RWPE1 (cell line): ENCODE data around the gene USP50.

Experiments used
- CTCF ChIA-PET: fragments of 350-600 bp; sonication (Branson Sonifier 250); formaldehyde crosslinking; extraction: SDS; loops from one replicate; lab custom pipeline; 2021; lab: Yijun Ruan, JAX
- POLR2A ChIA-PET: fragments of 400-600 bp; formaldehyde crosslinking; extraction: SDS; loops from one replicate; lab custom pipeline; 2020; ENCODE audit warnings: antibody characterized with exemption; ENCODE audit not compliant: low non-redundant PET; lab: Yijun Ruan, JAX
- DNase-seq: peaks from one replicate; pipeline ENCODE4 v3.0.0; 2012; ENCODE audit warnings: low spot score
- H3K27ac ChIP-seq: fragments of 450-650 bp; 2 replicates; pipeline ENCODE4 v1.5.1; 2017
- TF ChIP-seq, protein P1 (sequence below): fragments of 450-650 bp; conservative IDR thresholded peaks from 2 replicates; pipeline ENCODE4 v1.5.1; 2017; ENCODE audit warnings: low read depth, mild to moderate bottlenecking

The USP50 gene

GRCh38 chr15:50471072-50471471 lies 75.4 kb downstream of the USP50 start:
- TF ChIP-seq, protein P1, sequence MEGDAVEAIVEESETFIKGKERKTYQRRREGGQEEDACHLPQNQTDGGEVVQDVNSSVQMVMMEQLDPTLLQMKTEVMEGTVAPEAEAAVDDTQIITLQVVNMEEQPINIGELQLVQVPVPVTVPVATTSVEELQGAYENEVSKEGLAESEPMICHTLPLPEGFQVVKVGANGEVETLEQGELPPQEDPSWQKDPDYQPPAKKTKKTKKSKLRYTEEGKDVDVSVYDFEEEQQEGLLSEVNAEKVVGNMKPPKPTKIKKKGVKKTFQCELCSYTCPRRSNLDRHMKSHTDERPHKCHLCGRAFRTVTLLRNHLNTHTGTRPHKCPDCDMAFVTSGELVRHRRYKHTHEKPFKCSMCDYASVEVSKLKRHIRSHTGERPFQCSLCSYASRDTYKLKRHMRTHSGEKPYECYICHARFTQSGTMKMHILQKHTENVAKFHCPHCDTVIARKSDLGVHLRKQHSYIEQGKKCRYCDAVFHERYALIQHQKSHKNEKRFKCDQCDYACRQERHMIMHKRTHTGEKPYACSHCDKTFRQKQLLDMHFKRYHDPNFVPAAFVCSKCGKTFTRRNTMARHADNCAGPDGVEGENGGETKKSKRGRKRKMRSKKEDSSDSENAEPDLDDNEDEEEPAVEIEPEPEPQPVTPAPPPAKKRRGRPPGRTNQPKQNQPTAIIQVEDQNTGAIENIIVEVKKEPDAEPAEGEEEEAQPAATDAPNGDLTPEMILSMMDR = no peak
- no peak for DNase-seq
- H3K27ac ChIP-seq = no peak overlapping the region
- ChIA-PET POLR2A (no interaction called here), CTCF (no interaction called here)

DNA sequence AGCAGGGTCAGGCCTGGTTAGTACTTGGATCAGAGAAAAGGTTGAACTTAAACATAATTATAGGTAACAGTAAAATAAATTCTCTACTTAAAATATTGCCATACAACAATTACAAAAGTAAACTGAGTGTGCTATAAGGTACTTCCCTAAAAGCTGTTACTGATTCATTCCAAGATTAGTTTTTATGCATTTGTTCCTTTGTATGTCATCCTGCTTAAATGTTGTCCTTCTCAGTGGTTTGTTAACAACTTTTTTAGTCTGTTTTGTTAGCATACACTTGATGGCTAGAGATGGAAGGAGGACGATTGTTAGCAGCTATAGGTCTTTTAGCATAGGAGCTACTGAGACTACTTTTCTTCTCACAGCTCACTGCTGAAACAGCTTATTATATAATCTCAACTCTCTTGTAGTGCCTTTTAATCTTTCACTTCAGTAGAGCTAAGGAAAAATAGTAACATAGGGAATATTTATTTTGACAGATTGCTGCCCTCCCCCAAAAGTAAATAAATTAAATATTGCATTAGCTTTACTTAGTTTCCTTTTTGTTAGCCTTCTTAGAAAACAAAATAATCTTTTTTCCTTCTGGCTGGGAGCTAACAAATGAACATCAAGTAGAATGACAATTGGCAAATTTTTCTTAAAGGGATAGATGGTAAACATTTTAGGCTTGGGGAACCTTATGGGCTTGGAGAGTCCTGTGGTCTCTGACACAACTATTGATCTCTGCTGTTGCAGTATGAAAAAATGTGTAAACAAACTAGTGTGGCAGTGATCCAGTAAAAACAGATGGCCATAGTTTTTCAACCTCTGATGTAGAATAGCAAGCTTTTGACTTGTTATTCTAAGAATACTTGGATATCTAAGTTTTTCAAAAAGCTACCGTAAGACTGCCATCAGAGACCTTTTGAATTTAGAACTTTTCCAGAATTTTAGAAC lies 82.8 kb downstream of the USP50 start:
- POLR2A ChIA-PET = interaction anchor here (0.5 kb wide), 1 partner anchor 14 kb away, joined by 7 read pairs; no protein-coding TSS in a partner anchor

DNA sequence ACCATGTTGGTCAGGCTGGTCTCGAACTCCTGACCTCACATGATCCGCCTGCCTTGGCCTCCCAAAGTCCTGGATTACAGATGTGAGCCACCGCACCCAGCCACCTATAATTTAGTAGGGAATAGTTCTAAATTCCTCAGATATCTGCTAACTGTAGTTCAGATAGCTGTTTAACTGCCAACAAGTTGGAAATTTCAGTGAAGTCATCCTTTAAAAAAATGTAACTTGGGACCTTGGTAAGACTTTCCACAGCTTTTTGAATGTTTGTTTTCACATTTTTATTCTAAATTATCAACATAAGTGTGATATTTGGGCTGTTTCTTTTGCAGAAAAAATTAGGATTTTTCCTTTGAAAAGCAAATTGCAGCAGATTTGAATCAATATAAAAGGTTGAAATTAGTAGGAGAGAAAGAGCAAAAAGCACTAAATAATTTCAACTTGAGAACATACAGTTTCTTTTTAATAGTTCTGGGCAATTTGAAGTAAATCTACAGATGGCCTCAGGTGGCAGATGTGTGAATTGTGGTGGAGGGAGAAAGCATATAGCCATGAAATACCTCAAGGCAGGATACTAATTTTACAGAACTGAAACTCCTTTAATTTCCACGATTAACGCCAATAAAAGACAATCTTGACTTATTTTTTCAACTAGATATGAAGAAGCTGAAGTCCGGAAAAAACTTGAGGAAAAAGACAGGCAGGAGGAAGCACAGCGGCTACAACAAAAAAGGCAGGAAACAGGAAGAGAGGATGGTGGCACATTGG lies 87.9 kb downstream of the USP50 start:
- ChIA-PET CTCF (interaction anchor here (0.5 to 0.6 kb wide), 2 partner anchors 32 to 156 kb away, joined by 3 read pairs; no protein-coding TSS in a partner anchor), POLR2A (no interaction called here)
- TF ChIP-seq, protein P1 = no peak
- H3K27ac ChIP-seq = no peak overlapping the region
- DNase-seq = no peak

More for the DNA sequence above, 82.8 kb downstream of the USP50 start:
- no peak overlapping the region for H3K27ac ChIP-seq
- TF ChIP-seq, protein P1 = no peak
- CTCF ChIA-PET = no interaction called here
- no peak for DNase-seq

- DNase-seq = no peak
- POLR2A ChIA-PET = no interaction called here
- TF ChIP-seq, protein P1 = no peak
- H3K27ac ChIP-seq = no peak overlapping the region
- CTCF ChIA-PET = no interaction called here
Observed at GRCh38 chr15:50452927-50453326, 93.5 kb downstream of the USP50 start.
